ENCODE measurements around the gene GPR183. TPM values are rescaled to one million over a fixed set of nuclear protein-coding genes. Genes with fewer than 3 reads are reported as not detected.

Gene GPR183
- total RNA-seq, 1 experiment from 2014 or later: 0.15 TPM

GRCh38 chr13:99351772-99352171, 44.6 kb upstream of the GPR183 start:
- CTCF ChIA-PET: no interaction called here
- no peak overlapping the region for H3K4me3 ChIP-seq (ENCODE audit: low read depth in 2 of 2, low read length in 2 of 2)
- H3K4me1 ChIP-seq (ENCODE audit: control insufficient read depth, insufficient read depth, low read length): no peaks in the 10 kb centered on the region
- no peak for ATAC-seq
- no peaks in the 10 kb centered on the region for H3K9me3 ChIP-seq (ENCODE audit: control insufficient read depth, insufficient read depth, low read depth, low read length)
- in situ Hi-C loops (cut with HindIII; ENCODE audit: low pct_unique_long_range_greater_than_20kb, low sequenced_read_pairs) (no loop called here), intact Hi-C loops (cut with micrococcal nuclease; ENCODE audit: unreplicated experiment) (no loop called here)
- POLR2A ChIA-PET: no interaction called here
- no peaks in the 10 kb centered on the region for H3K27me3 ChIP-seq (ENCODE audit: control insufficient read depth, insufficient read depth, low read length)
- TF ChIP-seq SIN3A (IDR thresholded peaks at IDR 0.05; ENCODE audit: borderline replicate concordance, insufficient read depth, low read depth, low read length) (no peak), TCF7L2 (IDR thresholded peaks at IDR 0.05; ENCODE audit: low read depth, low read length) (no peak), REST (IDR thresholded peaks at IDR 0.05; ENCODE audit: insufficient read depth in 1 of 2, low read depth in 2 of 2, low read length in 1 of 2) (no peak), POLR2AphosphoS5 (IDR thresholded peaks at IDR 0.05; ENCODE audit: low read depth, low read length) (no peak), CTCF (IDR thresholded peaks at IDR 0.05) (no peak)
- H3K36me3 ChIP-seq (ENCODE audit: control insufficient read depth, insufficient read depth, low read length): 0 out of 2 replicates have a peak, but pooled peaks cover 2% of the 10 kb centered on the region
- DNase-seq (ENCODE audit: low read depth, low spot score): no peak
- H3K27ac ChIP-seq (ENCODE audit: low read length): no peak overlapping the region
- BruUV-seq (replicated peaks): no TSS peak

- Histone ChIP-seq H3K36me3 (ENCODE audit: control insufficient read depth, insufficient read depth, low read length) (0 out of 2 replicates have a peak, but pooled peaks cover 2% of the 10 kb centered on the region), H3K4me3 (ENCODE audit: low read depth in 2 of 2, low read length in 2 of 2) (no peak overlapping the region), H3K4me1 (ENCODE audit: control insufficient read depth, insufficient read depth, low read length) (no peaks in the 10 kb centered on the region), H3K9me3 (ENCODE audit: control insufficient read depth, insufficient read depth, low read depth, low read length) (no peaks in the 10 kb centered on the region), H3K27me3 (ENCODE audit: control insufficient read depth, insufficient read depth, low read length) (no peaks in the 10 kb centered on the region), H3K27ac (ENCODE audit: low read length) (no peak overlapping the region)
- CTCF ChIA-PET: no interaction called here
- no peak for TF ChIP-seq REST (IDR thresholded peaks at IDR 0.05; ENCODE audit: insufficient read depth in 1 of 2, low read depth in 2 of 2, low read length in 1 of 2)
- no peak for TF ChIP-seq CTCF (IDR thresholded peaks at IDR 0.05)
- no peak for TF ChIP-seq POLR2AphosphoS5 (IDR thresholded peaks at IDR 0.05; ENCODE audit: low read depth, low read length)
- no peak for TF ChIP-seq TCF7L2 (IDR thresholded peaks at IDR 0.05; ENCODE audit: low read depth, low read length)
- no peak for TF ChIP-seq SIN3A (IDR thresholded peaks at IDR 0.05; ENCODE audit: borderline replicate concordance, insufficient read depth, low read depth, low read length)
- in situ Hi-C loops (cut with HindIII; ENCODE audit: low pct_unique_long_range_greater_than_20kb, low sequenced_read_pairs): no loop called here
- DNase-seq (ENCODE audit: low read depth, low spot score) (no peak), ATAC-seq (no peak)
- intact Hi-C loops (cut with micrococcal nuclease; ENCODE audit: unreplicated experiment): no loop called here
- POLR2A ChIA-PET: no interaction called here
- no TSS peak for BruUV-seq (replicated peaks)
Measured at GRCh38 chr13:99350191-99350590, 43.0 kb upstream of the GPR183 start.

All from Panc1 (cell line).